HG03442 (cell line): ENCODE results near the gene TM9SF4.

Experiments
- ATAC-seq: cut with Tn5 transposase; IDR thresholded peaks from one replicate; pipeline ENCODE4 v1.9.1; 2021; ENCODE audit warnings: mild to moderate bottlenecking, moderate library complexity; ENCODE audit not compliant: unreplicated experiment

The TM9SF4 gene

GRCh38 chr20:32205843-32206759, 96.6 kb downstream of the TM9SF4 start:
- no peak for ATAC-seq

- no peak for ATAC-seq
Measured at GRCh38 chr20:32206760-32207625, 97.5 kb downstream of the TM9SF4 start.

GRCh38 chr20:32207626-32208498, 98.3 kb downstream of the TM9SF4 start, which contains the start of the genes PLAGL2 and POFUT1:
Gene PLAGL2 (minus strand): TSS chr20:32207743. CDS start chr20:32202178, 5,565 bp downstream.
Gene POFUT1 (plus strand): TSS chr20:32207880. CDS start chr20:32207942, 62 bp downstream.
- peak; percentile 87 for ATAC-seq

- no peak for ATAC-seq
Measured at GRCh38 chr20:32208499-32209154, 99.1 kb downstream of the TM9SF4 start.

GRCh38 chr20:32209850-32210605, 100.5 kb downstream of the TM9SF4 start:
- no peak for ATAC-seq

- ATAC-seq: no peak
Measured at GRCh38 chr20:32213870-32214269, 104.4 kb downstream of the TM9SF4 start.

- ATAC-seq: no peak
Measured at GRCh38 chr20:32215147-32215546, 105.6 kb downstream of the TM9SF4 start.

- ATAC-seq: no peak
Measured at GRCh38 chr20:32215729-32216128, 106.2 kb downstream of the TM9SF4 start.

- no peak for ATAC-seq
Measured at GRCh38 chr20:32216179-32217142, 106.9 kb downstream of the TM9SF4 start.
